ENCODE measurements around the gene SLF2. TPM values are rescaled to one million over a fixed set of nuclear protein-coding genes. Genes with fewer than 3 reads are reported as not detected.
"Not testable (repeated sequence)": the region's sequence is repeated elsewhere in the genome, so short reads cannot be mapped to it uniquely, and the experiment has no call there.

Gene SLF2
- total RNA-seq, 1 experiment from 2014 or later = 14.3 TPM

GRCh38 chr10:100883312-100883821 lies 29.4 kb upstream of the SLF2 start:
- ATAC-seq = no peak
- TF ChIP-seq AFF4 (CRISPR knock-in tag; IDR thresholded peaks at IDR 0.05; ENCODE audit: borderline replicate concordance) (no peak), ZNF423 (CRISPR knock-in tag; IDR thresholded peaks at IDR 0.05) (no peak), RELA (CRISPR knock-in tag; IDR thresholded peaks at IDR 0.05; ENCODE audit: borderline replicate concordance) (no peak)
- ChIA-PET POLR2A (no interaction called here), CTCF (interaction anchor here (0.6 to 3.2 kb wide), 4 partner anchors 10 to 390 kb away, joined by 3 to 13 read pairs (median 4); no protein-coding TSS in a partner anchor)
- Mint-ChIP-seq H3K36me3 (no peaks in the 10 kb centered on the region), H3K4me3 (no peak overlapping the region), H3K27ac (no peak overlapping the region), H3K4me1 (peaks cover 2% of the 10 kb centered on the region; the same call in 1 of the 2 replicates), H3K9me3 (no peaks in the 10 kb centered on the region), H3K27me3 (ENCODE audit: low read depth) (peaks cover 3% of the 10 kb centered on the region; the same call in 1 of the 2 replicates)
- no peak for DNase-seq (ENCODE audit: low spot score)

GRCh38 chr10:100885611-100886010 lies 27.2 kb upstream of the SLF2 start:
- not testable (repeated sequence) for H3K27ac Mint-ChIP-seq; H3K4me3 Mint-ChIP-seq; H3K27me3 Mint-ChIP-seq (ENCODE audit: low read depth); H3K9me3 Mint-ChIP-seq; H3K36me3 Mint-ChIP-seq; ATAC-seq; DNase-seq (ENCODE audit: low spot score)
- peaks cover 11% of the 10 kb centered on the region for H3K4me1 Mint-ChIP-seq
- POLR2A ChIA-PET = interaction anchor here (0.6 kb wide), 1 partner anchor 132 kb away, joined by 5 read pairs; no protein-coding TSS in a partner anchor
- CTCF ChIA-PET = interaction anchor here (0.6 to 4.3 kb wide), 4 partner anchors 9 to 315 kb away, joined by 3 to 73 read pairs (median 4); no protein-coding TSS in a partner anchor

- POLR2A ChIA-PET = interaction anchor here (0.6 kb wide), 1 partner anchor 132 kb away, joined by 5 read pairs; no protein-coding TSS in a partner anchor
- DNase-seq (ENCODE audit: low spot score) = no peak
Observed at GRCh38 chr10:100886091-100886490, 26.7 kb upstream of the SLF2 start.

GRCh38 chr10:100886521-100886920 lies 26.2 kb upstream of the SLF2 start:
- POLR2A ChIA-PET = no interaction called here
- Mint-ChIP-seq H3K36me3 (no peaks in the 10 kb centered on the region), H3K9me3 (no peaks in the 10 kb centered on the region), H3K4me3 (no peak overlapping the region), H3K27ac (no peak overlapping the region), H3K27me3 (ENCODE audit: low read depth) (peaks cover 6% of the 10 kb centered on the region; the same call in 1 of the 2 replicates), H3K4me1 (peaks cover 14% of the 10 kb centered on the region)
- DNase-seq (ENCODE audit: low spot score) (no peak), ATAC-seq (no peak)
- CTCF ChIA-PET = interaction anchor here (0.6 to 4.3 kb wide), 4 partner anchors 9 to 324 kb away, joined by 3 to 73 read pairs (median 3); no protein-coding TSS in a partner anchor
- TF ChIP-seq SMAD4 (CRISPR knock-in tag; IDR thresholded peaks at IDR 0.05) = no peak
- TF ChIP-seq JUN (CRISPR knock-in tag; IDR thresholded peaks at IDR 0.05) = no peak
- TF ChIP-seq PRRX2 (CRISPR knock-in tag; IDR thresholded peaks at IDR 0.05) = no peak
- TF ChIP-seq RELA (CRISPR knock-in tag; IDR thresholded peaks at IDR 0.05; ENCODE audit: borderline replicate concordance) = no peak
- TF ChIP-seq MAX (CRISPR knock-in tag; IDR thresholded peaks at IDR 0.05) = no peak
- TF ChIP-seq USF2 (CRISPR knock-in tag; IDR thresholded peaks at IDR 0.05) = no peak
- TF ChIP-seq ATF1 (CRISPR knock-in tag; IDR thresholded peaks at IDR 0.05) = no peak
- no peak for TF ChIP-seq TP53 (CRISPR knock-in tag; IDR thresholded peaks at IDR 0.05)
- TF ChIP-seq CDX4 (CRISPR knock-in tag; IDR thresholded peaks at IDR 0.05; ENCODE audit: borderline replicate concordance) = no peak
- TF ChIP-seq ZNF317 (CRISPR knock-in tag; IDR thresholded peaks at IDR 0.05; ENCODE audit: borderline replicate concordance, low read depth) = no peak
- no peak for TF ChIP-seq AR (CRISPR knock-in tag; IDR thresholded peaks at IDR 0.05)
- no peak for TF ChIP-seq SOX15 (CRISPR knock-in tag; IDR thresholded peaks at IDR 0.05)
- TF ChIP-seq ELF4 (CRISPR knock-in tag; IDR thresholded peaks at IDR 0.05; ENCODE audit: low read depth) = no peak
- TF ChIP-seq FOXP1 (CRISPR knock-in tag; IDR thresholded peaks at IDR 0.05; ENCODE audit: borderline replicate concordance) = no peak

More at GRCh38 chr10:100886091-100886490, 26.7 kb upstream of the SLF2 start:
- H3K27me3 Mint-ChIP-seq (ENCODE audit: low read depth) = peaks cover 6% of the 10 kb centered on the region; the same call in 1 of the 2 replicates
- no peak overlapping the region for H3K4me3 Mint-ChIP-seq
- H3K27ac Mint-ChIP-seq = no peak overlapping the region
- CTCF ChIA-PET = interaction anchor here (1.1 to 4.3 kb wide), 2 partner anchors 9 to 316 kb away, joined by 3 to 73 read pairs; no protein-coding TSS in a partner anchor
- H3K4me1 Mint-ChIP-seq = peaks cover 14% of the 10 kb centered on the region
- TF ChIP-seq ZNF396 (CRISPR knock-in tag; IDR thresholded peaks at IDR 0.05; ENCODE audit: borderline replicate concordance) = no peak
- H3K36me3 Mint-ChIP-seq = no peaks in the 10 kb centered on the region
- no peaks in the 10 kb centered on the region for H3K9me3 Mint-ChIP-seq
- no peak for ATAC-seq

All from WTC11 (cell line).